GM18907 (cell line): ENCODE results near the gene ABCA13.

ENCODE experiments used
- ATAC-seq: cut with Tn5 transposase; IDR thresholded peaks from one replicate; pipeline ENCODE4 v1.9.1; 2021; ENCODE audit warnings: mild to moderate bottlenecking, moderate library complexity; ENCODE audit not compliant: unreplicated experiment

Gene ABCA13

DNA sequence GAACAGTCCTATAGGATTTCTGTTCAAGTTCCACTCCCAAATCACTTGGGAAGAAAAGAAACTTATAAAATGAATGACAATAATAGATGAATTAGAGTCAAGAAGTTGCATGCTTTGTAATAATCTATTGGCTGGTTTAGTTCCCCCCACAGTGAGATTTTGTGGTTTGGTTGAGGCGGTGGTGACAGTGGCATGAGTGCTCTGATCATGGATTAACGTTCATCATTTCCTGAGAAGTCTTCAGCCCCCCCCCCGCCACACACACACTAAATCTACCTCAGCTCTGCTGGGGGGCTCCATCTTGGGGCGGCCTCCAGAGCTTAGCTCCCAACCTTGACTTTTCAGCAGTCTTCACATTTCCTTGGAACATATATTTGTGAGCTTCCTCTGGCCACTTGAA lies 121.7 kb downstream of the ABCA13 start:
- no peak for ATAC-seq

GRCh38 chr7:48295296-48295971 lies 124.2 kb downstream of the ABCA13 start:
- ATAC-seq, result no peak

GRCh38 chr7:48296966-48297365 lies 125.7 kb downstream of the ABCA13 start:
- no peak for ATAC-seq

- no peak for ATAC-seq
Observed at GRCh38 chr7:48298779-48299178, 127.5 kb downstream of the ABCA13 start.

GRCh38 chr7:48299580-48300169 lies 128.4 kb downstream of the ABCA13 start:
- ATAC-seq, result peak; percentile 95

DNA sequence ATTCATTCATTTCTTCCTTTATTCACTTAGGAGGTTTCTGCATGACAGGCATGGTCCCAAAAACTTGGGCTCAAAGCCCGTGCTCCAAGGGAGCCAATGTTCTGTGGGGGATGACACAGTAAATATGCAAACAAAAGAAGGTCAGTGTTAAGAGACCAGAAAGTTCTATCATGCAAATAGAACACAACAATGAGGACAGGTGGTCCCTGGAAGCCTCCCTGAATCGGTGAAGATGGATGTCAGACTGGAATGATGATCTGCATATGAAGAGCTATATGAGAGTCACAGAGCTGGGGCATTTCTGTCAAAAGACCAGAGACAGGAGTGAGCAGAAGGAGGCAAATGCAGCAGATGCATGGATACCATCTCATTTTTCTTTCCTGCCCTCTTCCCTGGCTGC lies 129.0 kb downstream of the ABCA13 start:
- no peak for ATAC-seq

DNA sequence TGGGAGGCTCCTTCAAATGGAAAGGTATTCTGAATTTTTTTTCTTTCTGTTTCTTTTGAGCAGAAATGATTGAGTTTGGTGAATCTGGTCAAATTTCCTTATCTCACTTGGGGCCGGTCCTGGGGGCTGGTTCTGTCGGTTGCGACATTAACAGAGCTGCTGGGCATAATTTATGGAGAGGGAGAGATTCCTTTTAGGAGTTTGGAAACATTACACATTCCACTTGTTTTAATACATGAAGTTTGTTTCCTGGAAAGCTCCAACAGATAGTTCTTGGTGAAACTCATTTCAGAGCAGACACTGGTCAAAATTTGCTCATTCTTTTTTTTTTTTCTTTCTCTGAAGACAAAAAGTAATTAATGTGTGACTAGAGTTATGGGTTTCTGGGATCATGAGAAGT lies 129.9 kb downstream of the ABCA13 start:
- no peak for ATAC-seq

DNA sequence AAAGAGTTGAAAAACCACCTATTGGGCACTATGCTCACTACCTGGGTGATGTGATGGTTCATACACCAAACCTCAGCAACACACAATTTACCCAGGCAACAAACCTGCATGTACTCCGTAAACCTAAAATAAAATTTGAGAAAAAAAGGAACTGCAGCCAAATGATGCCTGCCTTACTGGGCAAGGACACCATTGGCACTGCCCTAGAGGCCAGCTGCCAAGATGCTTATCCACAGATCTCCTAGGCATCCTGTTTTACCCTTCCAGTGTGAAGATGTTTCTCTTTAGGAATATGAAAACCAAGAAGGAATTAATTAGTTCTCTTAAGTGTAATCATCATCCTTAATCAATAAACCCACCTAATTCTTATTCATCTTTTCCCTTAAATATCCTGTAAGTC lies 133.4 kb downstream of the ABCA13 start:
- ATAC-seq, result no peak

DNA sequence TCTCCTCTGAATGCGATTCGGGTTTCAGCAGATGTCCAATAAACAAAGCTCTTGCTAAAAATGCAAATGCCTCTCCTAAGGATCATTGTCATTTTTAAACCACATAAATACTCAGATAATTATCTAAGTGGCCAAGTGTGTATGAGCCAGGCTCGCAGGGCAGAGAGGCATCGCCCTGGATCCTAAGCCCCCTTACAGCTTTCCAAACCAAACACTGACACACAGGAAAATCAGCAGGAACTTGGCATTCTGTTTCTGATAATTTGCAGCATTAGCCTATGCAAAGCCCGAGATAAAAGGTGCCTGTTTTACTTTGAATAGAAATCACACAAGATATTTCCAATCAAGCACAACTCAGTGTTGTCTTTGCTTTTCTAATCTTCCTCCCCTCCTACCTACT lies 134.4 kb downstream of the ABCA13 start:
- ATAC-seq, result no peak

- no peak for ATAC-seq
Observed at GRCh38 chr7:48307041-48307714, 135.9 kb downstream of the ABCA13 start.

GRCh38 chr7:48309720-48310119 lies 138.5 kb downstream of the ABCA13 start:
- ATAC-seq, result no peak

GRCh38 chr7:48311464-48312100 lies 140.3 kb downstream of the ABCA13 start:
- ATAC-seq, result no peak

DNA sequence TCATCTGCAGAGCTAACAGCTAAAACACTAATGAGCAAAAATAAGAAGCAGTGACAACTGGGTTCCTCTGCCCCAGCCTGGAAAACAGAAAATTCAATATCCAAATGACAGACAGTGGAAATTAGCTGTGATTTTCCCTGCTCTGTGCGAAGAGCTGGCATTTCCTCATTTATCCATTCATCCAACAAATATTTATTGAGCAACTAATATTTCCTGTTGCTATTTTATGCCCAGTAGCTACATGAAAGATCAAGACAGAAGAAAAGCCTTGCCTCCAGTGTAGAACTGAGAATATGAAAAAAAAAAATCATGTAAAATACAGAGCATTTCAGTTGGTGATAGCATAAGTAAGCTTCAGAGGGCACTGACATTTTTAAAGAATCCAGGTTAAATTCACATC lies 140.9 kb downstream of the ABCA13 start:
- ATAC-seq, result no peak

DNA sequence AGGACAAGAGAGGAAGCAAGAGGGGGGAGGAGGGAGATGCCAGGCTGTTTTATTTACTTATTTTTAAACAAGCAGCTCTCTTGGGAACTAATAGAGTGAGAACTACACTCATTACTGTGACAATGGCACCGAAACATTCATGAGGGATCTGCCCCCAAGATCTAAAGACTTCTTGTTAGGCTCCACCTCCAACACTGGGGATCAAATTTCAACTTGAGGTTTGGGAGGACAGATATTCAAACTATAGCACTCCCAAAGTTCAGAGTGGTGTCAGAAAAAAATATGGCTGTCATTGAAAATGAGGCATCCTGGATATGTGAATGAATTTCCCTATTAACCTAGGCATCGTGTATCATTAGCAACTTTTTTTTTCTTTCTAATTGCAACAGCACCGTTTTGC lies 145.5 kb downstream of the ABCA13 start:
- ATAC-seq, result no peak

DNA sequence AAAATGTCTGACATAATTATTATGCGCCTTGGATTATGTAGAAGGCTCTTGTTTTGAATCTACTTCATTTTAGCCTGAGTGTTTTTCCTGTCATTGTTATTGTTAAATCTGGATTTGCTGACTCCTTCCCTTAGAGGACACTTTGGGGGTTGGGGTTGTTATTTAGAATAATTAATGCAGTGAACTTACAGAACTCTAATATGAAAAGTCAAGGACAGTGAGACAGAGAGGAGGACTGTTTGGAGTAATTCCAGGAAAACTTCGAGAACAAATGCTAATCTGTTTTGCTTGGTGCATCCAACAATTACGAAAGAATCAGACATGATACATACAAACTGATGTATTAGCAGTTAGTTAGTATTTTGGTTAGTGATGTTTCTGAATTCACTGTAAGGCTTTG lies 146.1 kb downstream of the ABCA13 start:
- ATAC-seq, result no peak

DNA sequence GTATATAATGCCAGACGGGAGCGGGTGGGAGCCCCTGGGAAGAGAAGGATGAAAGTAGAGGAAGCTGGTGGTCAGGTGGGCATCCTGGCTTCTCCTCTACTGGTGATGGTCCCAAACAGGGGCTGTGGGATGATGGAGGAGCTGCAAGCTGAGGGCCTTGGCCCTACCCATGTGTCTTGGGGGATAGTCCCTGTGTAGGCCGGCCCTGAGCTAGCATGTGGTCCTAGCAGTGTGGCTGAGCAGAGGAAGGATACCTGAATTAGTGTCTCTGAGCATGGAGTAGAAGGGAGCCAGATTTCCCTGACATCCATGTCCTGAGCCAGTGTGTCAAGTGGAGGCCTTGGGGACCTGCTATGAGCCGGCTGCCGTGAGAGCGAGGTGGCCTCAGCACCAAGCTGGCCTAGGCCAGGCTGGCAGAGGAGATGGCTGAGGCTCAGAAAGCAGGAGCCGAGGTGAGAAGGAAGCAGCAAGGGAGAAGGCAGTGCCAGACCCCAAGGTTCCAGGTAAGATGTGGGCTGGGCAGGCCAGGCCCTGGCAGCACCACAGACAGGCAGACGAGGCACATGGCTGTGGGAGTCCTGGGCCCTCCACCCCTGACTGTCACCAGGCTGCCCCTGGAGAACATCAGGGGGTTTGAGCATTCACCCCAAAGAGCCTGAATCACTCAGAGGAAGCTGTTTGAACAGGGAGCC lies 150.2 kb downstream of the ABCA13 start:
- no peak for ATAC-seq

DNA sequence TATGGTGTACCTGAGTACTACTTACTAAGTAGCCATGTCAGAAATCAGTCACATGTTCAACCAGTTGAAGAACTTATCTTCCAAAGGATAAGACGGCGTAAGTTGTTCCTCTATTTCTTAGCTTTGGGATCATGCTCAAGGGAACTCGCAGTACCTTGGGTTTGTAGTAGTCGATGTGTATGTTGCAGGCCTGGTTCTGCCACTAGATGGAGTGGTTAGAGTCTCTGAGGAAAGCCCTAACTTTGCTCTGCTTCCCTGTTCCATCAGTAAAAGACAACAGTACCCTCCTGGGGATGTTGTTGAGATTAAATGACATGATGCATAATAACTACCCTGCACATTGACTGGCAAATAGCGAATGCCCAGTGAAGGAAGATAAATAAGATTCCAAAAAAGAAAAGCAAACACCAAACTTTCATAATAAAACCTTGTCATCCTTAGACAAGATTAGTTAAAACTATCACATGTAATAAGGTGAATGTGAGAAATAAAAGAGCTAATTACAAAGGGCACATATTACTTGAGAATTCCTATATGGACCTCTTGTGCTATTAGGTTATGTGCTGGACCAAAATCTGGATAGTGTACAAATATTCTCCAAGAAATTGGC lies 165.9 kb downstream of the ABCA13 start:
- no peak for ATAC-seq

- ATAC-seq, result no peak
Observed at GRCh38 chr7:48337781-48338180, 166.5 kb downstream of the ABCA13 start.

GRCh38 chr7:48347230-48347825 lies 176.1 kb downstream of the ABCA13 start:
- ATAC-seq, result no peak

- ATAC-seq, result no peak
Observed at GRCh38 chr7:48350515-48350914, 179.3 kb downstream of the ABCA13 start.

DNA sequence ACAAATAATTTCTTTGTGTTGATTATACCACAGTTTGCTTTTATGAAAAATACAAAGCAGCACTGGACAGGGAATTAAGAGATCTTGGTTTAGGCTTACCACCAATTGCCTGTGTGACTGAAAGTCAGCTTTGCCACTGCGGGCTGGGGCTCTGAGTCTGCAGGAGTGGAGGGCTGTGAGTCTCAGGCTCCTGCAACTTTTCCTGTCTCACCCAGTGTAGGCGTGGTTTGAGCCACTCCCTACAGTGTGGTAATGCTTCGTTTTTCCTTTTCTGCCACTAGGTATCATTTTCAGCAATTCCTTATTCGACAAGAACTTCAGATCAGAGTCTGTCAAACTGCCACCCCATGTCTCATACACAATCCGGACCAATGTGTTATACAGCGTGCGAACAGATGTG lies 180.6 kb downstream of the ABCA13 start:
- ATAC-seq, result no peak
